Activated naive CD8-positive, alpha-beta T cell (primary cell): ENCODE measurements around the gene CTNNA2.

Source experiments
- H3K27ac Mint-ChIP-seq: one replicate; pipeline ENCODE4 v1.8.0; 2021; ENCODE audit warnings: mixed read lengths
- H3K27me3 Mint-ChIP-seq: one replicate; pipeline ENCODE4 v1.8.0; 2021; ENCODE audit warnings: mixed read lengths
- H3K36me3 Mint-ChIP-seq: one replicate; pipeline ENCODE4 v1.8.0; 2021; ENCODE audit warnings: mixed read lengths
- H3K4me1 Mint-ChIP-seq: one replicate; pipeline ENCODE4 v1.8.0; 2021; ENCODE audit warnings: low read depth, mixed read lengths
- H3K4me3 Mint-ChIP-seq: one replicate; pipeline ENCODE4 v1.8.0; 2021; ENCODE audit warnings: mild to moderate bottlenecking, mixed read lengths
- H3K9me3 Mint-ChIP-seq: one replicate; pipeline ENCODE4 v1.8.0; 2021; ENCODE audit warnings: low read depth, mixed read lengths

The CTNNA2 gene

DNA sequence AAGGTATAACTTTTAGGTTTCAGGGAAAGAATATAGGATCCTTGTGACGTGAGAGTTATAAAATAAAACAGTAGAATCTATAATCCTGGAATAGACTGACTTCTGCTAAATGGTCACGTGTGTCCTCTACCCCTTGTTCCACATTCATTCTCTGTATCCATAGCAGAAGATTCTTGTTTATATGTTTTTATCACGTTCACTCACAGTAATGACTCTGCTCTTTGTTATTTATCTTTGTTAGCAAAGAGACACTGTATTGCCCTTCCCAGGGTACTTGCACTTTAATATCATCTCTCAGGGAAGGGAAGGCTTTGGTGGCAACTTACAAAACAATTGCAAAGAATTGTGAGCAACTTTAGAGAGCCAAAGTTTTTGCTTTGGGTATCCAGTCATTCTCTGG, 997.9 kb downstream of the CTNNA2 start:
- no peaks in the 10 kb centered on the region for H3K36me3 Mint-ChIP-seq
- H3K4me3 Mint-ChIP-seq, result no peak overlapping the region
- H3K9me3 Mint-ChIP-seq, result peaks cover 14% of the 10 kb centered on the region
- no peaks in the 10 kb centered on the region for H3K4me1 Mint-ChIP-seq
- H3K27ac Mint-ChIP-seq, result no peak overlapping the region
- no peaks in the 10 kb centered on the region for H3K27me3 Mint-ChIP-seq

DNA sequence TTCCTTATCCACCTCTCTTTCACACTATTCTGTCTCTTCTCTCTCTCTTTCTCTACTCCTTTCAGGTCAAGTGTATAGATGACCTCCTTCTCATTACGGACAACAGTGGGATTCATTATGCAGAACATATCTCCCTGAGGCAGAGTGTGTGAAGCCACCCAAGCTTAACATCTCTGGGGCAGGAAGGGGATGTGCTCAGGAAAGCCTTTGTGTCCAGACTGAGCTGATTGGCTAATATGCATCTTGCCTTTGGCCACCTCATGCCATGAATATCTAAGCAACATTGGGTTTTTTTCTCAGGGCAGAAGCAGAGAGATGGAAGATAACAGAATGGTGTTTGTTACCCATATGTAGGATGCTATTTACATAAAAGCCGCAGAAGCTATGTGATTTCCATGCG, 1003.1 kb downstream of the CTNNA2 start:
- Mint-ChIP-seq H3K27me3 (no peaks in the 10 kb centered on the region), H3K4me3 (no peak overlapping the region), H3K9me3 (no peaks in the 10 kb centered on the region), H3K27ac (no peak overlapping the region), H3K36me3 (no peaks in the 10 kb centered on the region), H3K4me1 (no peaks in the 10 kb centered on the region)

DNA sequence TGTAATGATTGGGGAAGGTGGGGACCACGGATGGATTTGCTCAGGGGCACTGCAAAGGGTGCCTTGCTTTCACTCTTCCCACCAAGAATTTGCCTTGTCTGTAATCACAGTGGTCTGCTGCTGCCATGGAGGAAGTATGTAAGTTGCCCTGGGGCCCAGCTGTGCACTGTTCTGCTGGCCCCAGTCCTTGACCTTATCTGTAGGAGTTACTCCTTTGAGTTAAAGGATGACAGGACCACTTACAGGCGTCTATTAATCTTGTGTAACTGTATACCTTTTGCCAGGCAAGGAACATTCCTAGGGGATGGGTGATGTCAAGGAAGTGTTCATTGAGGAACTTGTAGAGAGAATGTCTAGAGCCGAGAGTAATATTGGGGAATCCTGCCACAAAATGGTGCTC, 1004.5 kb downstream of the CTNNA2 start:
- no peaks in the 10 kb centered on the region for H3K36me3 Mint-ChIP-seq
- no peaks in the 10 kb centered on the region for H3K4me1 Mint-ChIP-seq

DNA sequence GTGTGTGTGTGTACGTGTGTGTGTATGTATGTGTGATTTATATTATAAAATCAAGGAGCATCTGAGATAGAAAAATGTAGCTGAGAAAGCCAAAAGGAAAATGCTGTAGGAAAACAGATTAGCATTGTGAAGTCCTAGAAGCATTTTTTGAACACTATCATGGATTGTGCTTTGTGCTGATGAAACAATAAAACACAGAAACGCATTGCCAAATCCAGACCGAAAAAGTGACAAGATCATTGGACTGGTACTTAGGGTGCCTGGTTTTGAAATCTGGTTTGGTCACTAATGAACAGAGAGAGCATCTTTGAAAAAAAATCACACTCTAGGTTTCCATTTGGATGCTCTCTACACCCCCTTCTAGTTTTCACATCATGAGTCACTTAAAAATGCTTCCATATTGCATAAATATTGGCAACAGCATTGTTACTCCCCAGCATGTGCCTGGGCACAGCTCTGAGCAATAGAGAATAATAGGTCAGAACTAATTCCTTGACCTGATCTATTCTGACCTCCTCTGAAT, 1006.3 kb downstream of the CTNNA2 start:
- no peaks in the 10 kb centered on the region for H3K9me3 Mint-ChIP-seq
- H3K4me3 Mint-ChIP-seq, result no peak overlapping the region
- H3K27me3 Mint-ChIP-seq, result no peaks in the 10 kb centered on the region
- H3K36me3 Mint-ChIP-seq, result no peaks in the 10 kb centered on the region
- no peaks in the 10 kb centered on the region for H3K4me1 Mint-ChIP-seq
- H3K27ac Mint-ChIP-seq, result no peak overlapping the region

More for the DNA sequence above, 1004.5 kb downstream of the CTNNA2 start:
- Mint-ChIP-seq H3K27me3 (no peaks in the 10 kb centered on the region), H3K4me3 (no peak overlapping the region), H3K27ac (no peak overlapping the region), H3K9me3 (no peaks in the 10 kb centered on the region)

DNA sequence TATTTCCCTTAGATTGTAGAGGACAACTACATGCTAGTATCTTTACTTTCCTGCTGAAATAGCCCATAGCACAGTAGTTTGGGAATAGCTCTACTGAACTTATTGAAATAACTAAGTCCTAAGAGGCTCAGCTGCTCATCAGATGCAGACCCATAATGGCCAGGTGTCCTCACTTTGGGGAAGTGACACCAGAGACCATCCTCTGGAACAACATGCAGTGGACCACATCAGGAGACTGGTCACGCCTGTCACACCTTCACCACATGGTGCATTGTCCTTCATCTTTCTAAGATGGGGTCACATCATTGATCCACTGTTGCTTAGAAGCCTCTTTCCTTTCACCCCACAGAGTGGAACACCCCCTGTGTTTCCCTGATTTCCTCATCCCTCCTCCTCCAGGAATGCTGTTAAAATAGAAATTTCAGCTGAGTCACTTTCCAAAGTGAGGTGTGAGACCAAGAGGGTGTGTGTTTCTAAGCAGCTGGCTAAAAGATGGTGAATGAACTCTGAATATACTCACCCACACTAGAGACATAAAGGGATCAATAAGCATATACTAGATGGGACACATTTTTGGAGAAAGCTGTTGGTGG, 1006.9 kb downstream of the CTNNA2 start:
- Mint-ChIP-seq H3K4me1 (no peaks in the 10 kb centered on the region), H3K27me3 (no peaks in the 10 kb centered on the region), H3K9me3 (no peaks in the 10 kb centered on the region), H3K4me3 (no peak overlapping the region), H3K36me3 (no peaks in the 10 kb centered on the region), H3K27ac (no peak overlapping the region)

DNA sequence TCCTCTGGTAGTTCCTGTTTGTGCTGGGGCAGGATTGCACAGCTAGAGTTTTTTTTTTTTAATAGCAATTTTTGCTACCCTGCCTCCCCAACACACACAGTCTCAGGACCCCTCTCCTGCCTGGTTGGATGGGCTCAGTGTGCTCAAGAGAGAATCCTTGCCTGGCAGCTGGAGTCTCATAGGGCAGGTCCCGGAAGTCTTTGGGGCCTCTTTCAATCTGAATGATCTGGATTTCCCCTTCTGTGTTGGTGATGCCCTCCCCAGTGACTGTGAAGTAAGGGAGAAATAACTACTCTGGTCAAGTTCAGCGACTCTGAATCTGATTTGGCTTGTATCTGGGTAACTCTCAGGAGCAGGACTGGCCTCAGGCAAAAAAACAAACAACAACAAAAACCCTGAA, 1012.3 kb downstream of the CTNNA2 start:
- H3K27me3 Mint-ChIP-seq, result no peaks in the 10 kb centered on the region
- no peak overlapping the region for H3K27ac Mint-ChIP-seq
- H3K4me1 Mint-ChIP-seq, result no peaks in the 10 kb centered on the region
- peaks cover under 1% of the 10 kb centered on the region for H3K9me3 Mint-ChIP-seq
- H3K36me3 Mint-ChIP-seq, result no peaks in the 10 kb centered on the region
- H3K4me3 Mint-ChIP-seq, result no peak overlapping the region

DNA sequence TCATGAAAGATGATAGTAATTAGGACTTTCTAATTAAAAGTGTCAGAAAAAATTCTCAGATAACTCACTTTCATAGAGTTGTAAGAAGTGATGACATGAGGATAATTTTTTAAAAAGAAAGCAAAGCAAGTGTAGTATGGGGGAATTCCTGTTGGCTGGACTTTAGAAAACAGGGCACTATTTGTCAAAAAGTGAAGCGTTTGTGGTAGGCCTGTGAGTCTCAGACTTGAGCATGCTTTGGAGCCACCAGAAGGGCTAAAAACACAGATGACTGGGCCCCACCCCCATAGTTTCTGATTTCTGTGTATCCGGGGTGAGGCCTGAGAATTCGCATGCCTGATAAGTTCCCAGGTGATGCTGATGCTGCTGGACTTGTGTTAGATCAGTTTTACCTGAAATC, 1014.3 kb downstream of the CTNNA2 start:
- H3K36me3 Mint-ChIP-seq, result no peaks in the 10 kb centered on the region
- no peak overlapping the region for H3K4me3 Mint-ChIP-seq
- no peaks in the 10 kb centered on the region for H3K4me1 Mint-ChIP-seq
- H3K27me3 Mint-ChIP-seq, result no peaks in the 10 kb centered on the region
- H3K9me3 Mint-ChIP-seq, result peaks cover 7% of the 10 kb centered on the region
- H3K27ac Mint-ChIP-seq, result no peak overlapping the region

DNA sequence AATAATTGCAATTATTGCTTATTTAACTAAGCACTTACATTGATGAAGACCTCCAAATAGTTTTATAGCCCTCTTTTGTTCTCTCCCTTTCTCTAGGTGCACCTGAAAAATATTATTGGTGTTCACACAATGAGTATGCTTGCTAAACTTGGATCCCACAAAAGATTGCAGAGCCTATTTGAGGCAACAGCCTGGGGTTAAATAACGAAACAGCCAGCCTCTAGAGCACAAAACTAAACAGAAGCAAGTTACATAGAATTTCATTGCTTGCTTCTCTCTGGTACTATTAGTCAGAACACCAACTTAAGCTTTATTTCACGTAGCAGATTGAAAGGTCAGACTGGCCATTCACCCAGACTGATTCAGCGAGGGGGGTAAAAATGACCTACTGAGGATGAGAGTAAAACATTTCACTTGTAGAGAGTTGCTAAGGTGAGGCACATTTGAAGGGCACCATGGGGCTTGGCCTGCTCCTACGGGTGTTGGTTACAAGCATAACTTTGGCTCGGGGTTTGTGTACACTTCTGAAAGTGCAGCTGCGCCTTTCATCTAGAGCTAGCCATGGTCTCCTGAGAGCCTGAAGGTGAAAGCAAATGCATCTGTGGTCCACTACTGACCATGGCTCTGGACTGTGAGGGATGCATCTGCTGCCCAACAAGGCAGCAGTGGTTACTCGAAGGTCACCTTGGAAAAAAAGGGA, 1016.8 kb downstream of the CTNNA2 start:
- Mint-ChIP-seq H3K36me3 (no peaks in the 10 kb centered on the region), H3K4me3 (no peak overlapping the region), H3K27ac (no peak overlapping the region), H3K9me3 (peaks cover 14% of the 10 kb centered on the region), H3K27me3 (no peaks in the 10 kb centered on the region), H3K4me1 (no peaks in the 10 kb centered on the region)

DNA sequence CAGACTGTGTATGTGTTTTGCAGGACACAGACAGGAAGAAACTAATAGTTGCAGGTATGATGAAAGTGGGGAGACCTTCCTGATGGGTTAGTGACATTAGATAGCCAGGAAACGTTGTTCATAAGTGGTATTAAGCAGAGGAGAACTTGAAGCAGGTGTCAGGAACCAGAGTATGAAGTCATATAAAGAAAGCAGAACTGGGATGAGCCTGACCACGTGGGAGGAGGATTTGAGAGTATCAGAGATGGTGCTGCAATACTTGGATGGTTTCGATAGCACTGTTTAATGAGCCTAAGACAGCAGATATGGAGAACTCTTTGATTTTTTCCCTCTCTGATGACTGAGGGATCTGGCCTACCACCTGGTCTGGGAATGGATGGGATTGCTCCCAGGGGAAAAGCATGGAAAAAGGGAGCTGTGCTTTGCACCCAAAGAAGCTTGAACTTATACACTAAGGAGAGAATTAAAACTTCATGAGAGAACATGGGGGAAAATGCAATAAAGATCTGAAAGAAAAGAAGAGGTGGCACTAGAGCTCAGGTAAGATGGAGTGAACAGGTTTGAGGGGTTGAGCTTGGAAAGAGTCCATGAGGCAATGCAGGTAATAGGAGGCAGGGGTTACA, 1017.7 kb downstream of the CTNNA2 start:
- H3K4me1 Mint-ChIP-seq, result no peaks in the 10 kb centered on the region
- no peaks in the 10 kb centered on the region for H3K27me3 Mint-ChIP-seq
- H3K27ac Mint-ChIP-seq, result no peak overlapping the region
- peaks cover 14% of the 10 kb centered on the region for H3K9me3 Mint-ChIP-seq
- H3K4me3 Mint-ChIP-seq, result no peak overlapping the region
- no peaks in the 10 kb centered on the region for H3K36me3 Mint-ChIP-seq

DNA sequence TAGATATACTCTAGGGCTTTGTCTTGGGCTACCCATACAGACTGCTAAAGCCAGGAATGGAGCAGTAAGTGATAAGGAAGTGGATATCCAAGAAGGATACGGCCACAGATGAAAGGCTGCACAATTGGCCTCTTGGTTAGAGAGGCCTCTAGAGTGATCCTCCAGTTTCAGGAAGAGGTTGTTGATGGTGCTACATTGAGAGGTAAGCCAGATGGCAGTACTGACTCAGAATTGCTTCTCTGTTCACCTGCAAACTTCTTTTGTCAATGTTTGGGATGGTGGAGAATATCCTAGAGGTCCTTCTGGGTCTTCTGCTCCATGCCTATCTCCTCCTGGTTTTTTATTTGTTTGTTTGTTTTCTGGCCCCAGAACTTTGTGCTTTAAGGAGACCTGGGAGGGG, 1018.5 kb downstream of the CTNNA2 start:
- Mint-ChIP-seq H3K9me3 (peaks cover 14% of the 10 kb centered on the region), H3K27me3 (no peaks in the 10 kb centered on the region), H3K4me1 (no peaks in the 10 kb centered on the region), H3K4me3 (no peak overlapping the region), H3K36me3 (no peaks in the 10 kb centered on the region), H3K27ac (no peak overlapping the region)

DNA sequence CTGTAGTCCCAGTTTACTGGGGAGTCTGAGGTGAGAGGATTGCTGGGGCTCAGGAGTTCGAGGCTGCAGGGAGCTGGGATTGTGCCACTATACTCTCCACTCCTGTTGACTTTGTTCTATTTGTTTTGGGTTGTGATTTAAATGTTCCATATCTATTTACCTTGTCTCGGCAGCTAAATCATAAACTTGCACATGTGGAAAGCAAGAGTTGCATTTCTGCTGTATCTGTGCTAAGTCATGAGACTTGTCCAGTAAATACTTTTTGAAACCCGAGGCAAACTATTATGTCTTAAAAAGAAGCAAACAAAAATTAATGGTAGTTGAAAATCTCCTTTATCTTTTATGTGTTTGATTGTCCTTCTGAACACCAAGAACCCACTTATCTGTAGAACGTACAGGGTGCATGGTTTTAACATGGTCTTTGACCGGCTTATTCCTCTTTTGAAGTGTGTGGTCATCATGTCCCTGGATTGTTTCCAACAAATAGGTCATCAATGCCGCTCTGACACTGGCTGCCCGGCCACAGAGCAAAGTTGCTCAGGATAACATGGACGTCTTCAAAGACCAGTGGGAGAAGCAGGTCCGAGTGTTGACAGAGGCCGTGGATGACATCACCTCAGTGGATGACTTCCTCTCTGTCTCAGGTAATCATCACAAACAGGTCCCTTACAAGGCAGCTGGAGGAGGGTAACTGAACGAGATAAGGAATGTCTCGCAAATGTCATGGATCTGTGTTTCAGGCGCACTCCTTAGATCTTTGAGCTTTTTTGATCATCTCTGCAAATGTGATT, 1032.8 kb downstream of the CTNNA2 start:
- H3K4me1 Mint-ChIP-seq, result no peaks in the 10 kb centered on the region
- no peak overlapping the region for H3K4me3 Mint-ChIP-seq
- no peaks in the 10 kb centered on the region for H3K27me3 Mint-ChIP-seq
- H3K27ac Mint-ChIP-seq, result no peak overlapping the region
- H3K9me3 Mint-ChIP-seq, result peaks cover 4% of the 10 kb centered on the region
- H3K36me3 Mint-ChIP-seq, result no peaks in the 10 kb centered on the region

DNA sequence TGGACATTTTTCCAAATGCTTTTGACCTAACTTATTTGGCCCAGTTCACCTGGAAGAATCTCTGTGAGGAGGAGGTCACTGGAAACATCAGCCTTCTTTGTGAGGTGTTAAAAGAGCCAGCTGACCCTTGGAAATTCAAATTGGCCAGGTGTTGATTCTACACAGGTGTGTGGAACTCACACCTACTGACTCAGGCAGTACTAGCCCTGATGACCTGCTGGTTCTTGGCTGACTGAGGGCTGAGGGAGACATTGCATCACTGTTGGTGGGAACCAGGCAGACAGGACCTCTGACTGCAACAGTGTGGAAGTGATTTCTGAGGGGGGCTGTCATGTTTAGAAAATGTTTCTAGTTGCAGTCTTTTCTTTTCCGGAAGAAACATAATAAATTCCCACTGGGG, 1033.9 kb downstream of the CTNNA2 start:
- Mint-ChIP-seq H3K9me3 (peaks cover 4% of the 10 kb centered on the region), H3K4me3 (no peak overlapping the region), H3K27ac (no peak overlapping the region), H3K27me3 (no peaks in the 10 kb centered on the region), H3K36me3 (no peaks in the 10 kb centered on the region), H3K4me1 (no peaks in the 10 kb centered on the region)

DNA sequence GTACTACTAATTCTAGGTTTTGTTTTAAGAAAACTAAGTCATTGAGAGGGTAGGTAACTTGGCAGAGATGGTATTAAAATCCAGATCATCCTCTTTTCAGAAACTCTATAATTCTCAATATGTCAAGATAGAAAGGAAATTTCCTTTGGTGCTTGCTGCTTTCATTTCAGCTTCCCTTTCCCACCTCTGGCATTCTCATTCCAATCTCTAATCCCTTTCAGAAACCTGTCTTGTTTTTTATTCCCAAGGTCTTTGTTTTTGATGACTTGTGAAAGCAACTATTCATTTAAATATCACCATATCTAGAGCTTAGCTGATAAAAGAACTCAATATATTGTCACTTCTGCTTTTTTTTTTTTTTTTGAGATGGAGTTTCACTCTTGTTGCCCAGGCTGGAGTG, 1034.5 kb downstream of the CTNNA2 start:
- no peak overlapping the region for H3K27ac Mint-ChIP-seq
- H3K4me3 Mint-ChIP-seq, result no peak overlapping the region
- H3K27me3 Mint-ChIP-seq, result no peaks in the 10 kb centered on the region
- no peaks in the 10 kb centered on the region for H3K36me3 Mint-ChIP-seq
- no peaks in the 10 kb centered on the region for H3K4me1 Mint-ChIP-seq
- peaks cover 3% of the 10 kb centered on the region for H3K9me3 Mint-ChIP-seq

DNA sequence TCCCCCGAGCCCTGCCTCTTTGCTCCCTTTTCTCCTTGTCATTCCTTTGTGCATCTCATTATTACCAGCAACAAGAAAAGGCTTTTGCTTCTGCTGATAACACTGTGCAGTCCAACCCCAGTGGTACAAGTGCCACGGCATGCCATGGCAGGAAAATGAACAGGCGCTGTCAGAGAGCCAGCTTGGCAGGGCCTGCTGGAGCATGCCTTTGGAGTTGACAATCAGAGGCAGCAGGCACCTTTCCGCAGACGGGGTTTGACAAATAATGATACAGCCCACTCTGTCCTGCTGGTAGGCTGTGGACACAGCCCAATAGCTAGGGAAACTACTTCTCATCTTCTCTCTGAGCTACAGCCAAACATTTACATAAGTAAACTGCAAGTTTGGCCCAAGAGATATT, 1035.6 kb downstream of the CTNNA2 start:
- H3K4me3 Mint-ChIP-seq, result no peak overlapping the region
- peaks cover 2% of the 10 kb centered on the region for H3K9me3 Mint-ChIP-seq
- no peaks in the 10 kb centered on the region for H3K27me3 Mint-ChIP-seq
- H3K36me3 Mint-ChIP-seq, result no peaks in the 10 kb centered on the region
- no peaks in the 10 kb centered on the region for H3K4me1 Mint-ChIP-seq
- H3K27ac Mint-ChIP-seq, result no peak overlapping the region

DNA sequence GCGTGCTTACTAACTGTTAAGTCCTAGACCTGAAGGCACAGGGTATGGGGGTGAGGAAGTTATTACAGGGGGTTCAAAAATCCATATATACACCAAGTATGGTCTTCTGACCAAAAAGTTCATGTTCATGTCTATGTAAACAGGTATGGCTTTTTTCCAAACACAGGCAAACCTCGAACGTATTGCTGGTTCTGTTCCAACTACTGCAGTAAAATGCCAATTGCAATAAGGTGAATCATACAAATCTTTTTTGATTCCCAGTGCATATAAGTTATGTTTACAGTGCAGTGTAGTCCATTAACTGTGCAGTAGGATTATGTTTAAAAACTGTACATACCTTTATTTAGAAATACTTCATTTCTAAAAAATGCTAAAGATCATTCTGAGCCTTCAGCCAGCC, 1037.0 kb downstream of the CTNNA2 start:
- no peak overlapping the region for H3K4me3 Mint-ChIP-seq
- no peaks in the 10 kb centered on the region for H3K4me1 Mint-ChIP-seq
- no peak overlapping the region for H3K27ac Mint-ChIP-seq
- no peaks in the 10 kb centered on the region for H3K27me3 Mint-ChIP-seq
- H3K9me3 Mint-ChIP-seq, result peaks cover 3% of the 10 kb centered on the region
- no peaks in the 10 kb centered on the region for H3K36me3 Mint-ChIP-seq
